ENCODE measurements around the gene BPIFB2.

BPIFB2 gene

GRCh38 chr20:33046412-33046811 is 38.9 kb downstream of the BPIFB2 start:
- Mint-ChIP-seq H3K4me1 (no peaks in the 10 kb centered on the region), H3K36me3 (peaks cover 3% of the 10 kb centered on the region), H3K4me3 (no peak overlapping the region), H3K27ac (no peak overlapping the region), H3K27me3 (no peaks in the 10 kb centered on the region), H3K9me3 (no peaks in the 10 kb centered on the region)

DNA sequence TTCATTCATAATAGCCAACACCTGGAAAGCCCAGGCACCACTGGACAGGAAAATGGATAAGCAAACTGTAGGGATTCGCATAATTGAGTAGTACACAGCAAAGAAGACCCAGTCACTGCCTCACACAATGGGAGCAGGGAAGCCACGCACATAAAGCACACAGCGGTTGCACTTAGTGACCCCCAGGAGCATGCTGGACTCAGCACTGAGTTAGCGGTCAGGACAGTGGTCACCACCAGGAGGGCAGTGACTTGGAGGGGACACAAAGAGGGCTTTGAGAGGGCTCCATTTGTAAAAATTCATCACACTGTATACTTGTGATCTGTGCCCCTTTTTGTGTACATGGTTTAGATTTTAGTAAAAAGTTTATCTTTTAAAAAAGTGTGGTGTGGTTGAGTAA is 43.8 kb downstream of the BPIFB2 start:
- no peak overlapping the region for H3K4me3 Mint-ChIP-seq
- H3K27ac Mint-ChIP-seq: no peak overlapping the region
- H3K9me3 Mint-ChIP-seq: no peaks in the 10 kb centered on the region
- H3K27me3 Mint-ChIP-seq: no peaks in the 10 kb centered on the region
- H3K36me3 Mint-ChIP-seq: no peaks in the 10 kb centered on the region
- H3K4me1 Mint-ChIP-seq: no peaks in the 10 kb centered on the region

- Mint-ChIP-seq H3K4me3 (no peak within 1 kb of the TSS), H3K4me1 (no peaks in the 10 kb centered on the region), H3K36me3 (no peaks in the 10 kb centered on the region), H3K27me3 (no peaks in the 10 kb centered on the region), H3K9me3 (no peaks in the 10 kb centered on the region), H3K27ac (no peak within 1 kb of the TSS)
These were observed 46.0 kb downstream of the BPIFB2 start, which contains the start of gene BPIFB3 for GRCh38 chr20:33053291-33054106. Gene BPIFB3, plus strand, starts transcription at chr20:33053903. Its CDS starts 1,533 bp downstream, at chr20:33055436.

GRCh38 chr20:33054381-33054780 is 46.9 kb downstream of the BPIFB2 start:
- Mint-ChIP-seq H3K4me1 (no peaks in the 10 kb centered on the region), H3K27ac (no peak overlapping the region), H3K36me3 (no peaks in the 10 kb centered on the region), H3K27me3 (no peaks in the 10 kb centered on the region), H3K4me3 (no peak overlapping the region), H3K9me3 (no peaks in the 10 kb centered on the region)

GRCh38 chr20:33054791-33055190 is 47.3 kb downstream of the BPIFB2 start:
- no peaks in the 10 kb centered on the region for H3K36me3 Mint-ChIP-seq
- H3K9me3 Mint-ChIP-seq: no peaks in the 10 kb centered on the region
- no peak overlapping the region for H3K27ac Mint-ChIP-seq
- H3K4me1 Mint-ChIP-seq: no peaks in the 10 kb centered on the region
- H3K27me3 Mint-ChIP-seq: no peaks in the 10 kb centered on the region
- H3K4me3 Mint-ChIP-seq: no peak overlapping the region

DNA sequence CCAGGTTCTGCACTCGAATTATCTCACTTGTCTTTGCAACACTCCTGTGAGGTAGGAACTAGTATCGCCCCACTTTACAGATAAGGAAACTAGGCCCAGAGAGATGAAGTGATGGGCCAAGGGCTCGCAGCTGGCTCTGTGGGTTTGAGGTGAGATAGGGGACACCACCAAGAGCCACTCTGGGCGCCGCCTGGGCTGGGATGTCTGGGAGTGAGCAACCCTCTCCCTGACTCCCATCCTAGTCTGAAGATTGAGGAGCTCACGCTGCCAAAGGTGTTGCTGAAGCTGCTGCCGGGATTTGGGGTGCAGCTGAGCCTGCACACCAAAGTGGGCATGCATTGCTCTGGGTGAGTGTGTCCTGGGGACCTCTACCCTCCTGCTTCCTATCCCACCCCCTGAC is 51.6 kb downstream of the BPIFB2 start:
- no peaks in the 10 kb centered on the region for H3K4me1 Mint-ChIP-seq
- H3K9me3 Mint-ChIP-seq: no peaks in the 10 kb centered on the region
- no peak overlapping the region for H3K27ac Mint-ChIP-seq
- no peaks in the 10 kb centered on the region for H3K27me3 Mint-ChIP-seq
- H3K4me3 Mint-ChIP-seq: no peak overlapping the region
- no peaks in the 10 kb centered on the region for H3K36me3 Mint-ChIP-seq

- H3K9me3 Mint-ChIP-seq: no peaks in the 10 kb centered on the region
- no peak overlapping the region for H3K27ac Mint-ChIP-seq
- H3K27me3 Mint-ChIP-seq: no peaks in the 10 kb centered on the region
- H3K4me3 Mint-ChIP-seq: no peak overlapping the region
- no peaks in the 10 kb centered on the region for H3K4me1 Mint-ChIP-seq
- no peaks in the 10 kb centered on the region for H3K36me3 Mint-ChIP-seq
These were observed 52.4 kb downstream of the BPIFB2 start for GRCh38 chr20:33059741-33060390.

GRCh38 chr20:33061658-33062028 is 54.1 kb downstream of the BPIFB2 start:
- H3K27me3 Mint-ChIP-seq: no peaks in the 10 kb centered on the region
- no peaks in the 10 kb centered on the region for H3K36me3 Mint-ChIP-seq
- H3K9me3 Mint-ChIP-seq: no peaks in the 10 kb centered on the region
- H3K4me3 Mint-ChIP-seq: no peak overlapping the region
- peaks cover 3% of the 10 kb centered on the region for H3K4me1 Mint-ChIP-seq
- no peak overlapping the region for H3K27ac Mint-ChIP-seq

DNA sequence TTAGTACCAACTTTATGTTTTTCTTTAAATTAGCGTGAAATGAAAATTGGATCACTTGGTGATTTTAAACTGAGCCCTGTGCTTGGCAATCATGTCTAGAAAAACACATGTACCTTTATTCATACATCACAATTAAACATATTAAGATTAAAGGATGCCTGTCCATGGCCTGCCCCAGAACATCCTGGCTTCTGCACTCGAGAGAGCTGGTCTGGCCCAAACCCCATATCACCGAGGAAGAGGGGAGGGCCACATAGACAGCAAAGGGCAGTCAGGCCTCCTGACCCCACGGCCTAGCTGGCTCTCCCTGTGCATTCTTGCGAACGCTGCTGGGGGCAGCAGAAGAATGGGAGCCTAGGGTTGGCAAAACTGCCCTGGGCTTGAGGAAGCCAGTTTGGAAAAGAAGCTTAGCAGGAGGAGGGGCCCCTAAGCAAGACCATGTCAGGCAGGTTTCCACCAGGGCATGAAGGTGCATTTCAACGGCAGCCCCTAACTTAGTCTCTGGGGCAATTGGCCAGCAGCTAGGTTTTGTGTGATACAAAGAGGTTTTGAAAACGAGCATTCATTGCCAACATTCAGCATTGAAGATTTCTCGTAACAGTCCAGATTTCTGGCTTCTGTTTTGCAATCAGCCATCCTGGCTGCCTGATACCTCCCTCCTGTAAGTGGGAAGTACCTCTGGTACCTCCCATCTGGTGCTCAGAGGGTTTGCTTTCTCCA is 54.8 kb downstream of the BPIFB2 start:
- no peaks in the 10 kb centered on the region for H3K36me3 Mint-ChIP-seq
- peaks cover 8% of the 10 kb centered on the region for H3K4me1 Mint-ChIP-seq
- no peak overlapping the region for H3K4me3 Mint-ChIP-seq
- no peaks in the 10 kb centered on the region for H3K27me3 Mint-ChIP-seq
- H3K27ac Mint-ChIP-seq: no peak overlapping the region
- no peaks in the 10 kb centered on the region for H3K9me3 Mint-ChIP-seq

DNA sequence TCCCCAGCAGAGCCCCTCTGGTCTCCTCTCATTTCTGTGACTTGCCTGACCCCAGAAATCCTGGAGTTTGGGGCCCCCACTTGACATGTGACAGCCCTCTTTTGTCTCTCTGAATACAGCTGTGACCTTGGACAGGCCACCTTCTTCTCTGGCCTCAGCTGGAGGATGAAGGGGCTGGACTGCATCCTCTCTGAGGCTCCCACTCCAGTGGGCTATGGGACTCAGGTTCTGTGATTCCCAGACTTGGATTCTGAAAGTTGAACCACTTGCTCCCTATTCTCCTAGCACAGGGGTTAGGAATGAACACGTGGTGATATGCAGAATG is 55.3 kb downstream of the BPIFB2 start:
- H3K27ac Mint-ChIP-seq: peak overlapping the region; percentile 41
- H3K9me3 Mint-ChIP-seq: no peaks in the 10 kb centered on the region
- no peaks in the 10 kb centered on the region for H3K27me3 Mint-ChIP-seq
- H3K4me3 Mint-ChIP-seq: no peak overlapping the region
- H3K4me1 Mint-ChIP-seq: peaks cover 10% of the 10 kb centered on the region
- H3K36me3 Mint-ChIP-seq: no peaks in the 10 kb centered on the region

DNA sequence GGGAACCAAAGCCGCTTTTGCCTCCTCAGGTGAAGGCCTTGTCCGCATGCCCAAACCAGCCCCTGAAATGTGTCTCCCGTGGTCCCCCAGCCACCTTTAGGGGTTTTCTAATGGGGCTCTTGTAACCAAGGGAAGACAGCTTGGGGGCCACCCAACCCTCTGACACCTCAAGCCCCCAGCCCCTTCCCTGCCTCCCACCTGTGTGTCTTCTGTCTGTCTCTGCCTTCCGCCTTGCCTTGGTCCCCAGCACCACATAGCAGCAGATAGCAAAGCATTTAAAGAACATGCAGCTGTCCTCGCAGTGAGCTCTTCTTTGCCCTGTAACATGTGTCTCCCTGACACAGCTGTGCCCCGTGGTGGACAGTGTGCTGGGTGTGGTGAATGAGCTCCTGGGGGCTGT is 55.8 kb downstream of the BPIFB2 start:
- H3K4me3 Mint-ChIP-seq: no peak overlapping the region
- peaks cover 14% of the 10 kb centered on the region for H3K4me1 Mint-ChIP-seq
- no peaks in the 10 kb centered on the region for H3K9me3 Mint-ChIP-seq
- no peaks in the 10 kb centered on the region for H3K27me3 Mint-ChIP-seq
- no peaks in the 10 kb centered on the region for H3K36me3 Mint-ChIP-seq
- no peak overlapping the region for H3K27ac Mint-ChIP-seq

- no peaks in the 10 kb centered on the region for H3K27me3 Mint-ChIP-seq
- H3K4me3 Mint-ChIP-seq: no peak overlapping the region
- no peaks in the 10 kb centered on the region for H3K36me3 Mint-ChIP-seq
These were observed 57.2 kb downstream of the BPIFB2 start for GRCh38 chr20:33064572-33065287.

DNA sequence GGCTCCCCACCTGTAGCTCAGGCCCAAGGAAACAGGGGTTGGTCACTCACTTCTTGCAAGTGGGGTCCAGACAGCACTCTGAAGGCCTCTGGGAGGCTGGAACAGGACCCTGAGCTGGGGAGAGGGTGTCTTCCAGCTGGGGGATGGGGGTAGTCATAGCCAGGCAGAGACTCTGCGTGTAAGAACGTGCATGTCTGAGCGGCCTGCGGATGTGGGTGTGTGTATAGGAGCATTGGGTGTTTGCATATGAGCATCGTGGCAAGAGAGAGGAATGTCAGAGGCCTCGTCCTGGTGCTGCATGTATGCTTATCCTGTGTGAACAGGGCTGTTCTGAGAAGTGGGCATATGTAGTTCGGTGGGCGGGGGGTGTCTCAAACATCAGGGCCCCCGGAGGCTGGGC is 58.3 kb downstream of the BPIFB2 start:
- no peaks in the 10 kb centered on the region for H3K36me3 Mint-ChIP-seq
- no peaks in the 10 kb centered on the region for H3K9me3 Mint-ChIP-seq
- H3K4me1 Mint-ChIP-seq: peaks cover 25% of the 10 kb centered on the region
- H3K27ac Mint-ChIP-seq: no peak overlapping the region
- no peaks in the 10 kb centered on the region for H3K27me3 Mint-ChIP-seq
- H3K4me3 Mint-ChIP-seq: no peak overlapping the region

More at GRCh38 chr20:33064572-33065287, 57.2 kb downstream of the BPIFB2 start:
- H3K9me3 Mint-ChIP-seq: no peaks in the 10 kb centered on the region
- H3K4me1 Mint-ChIP-seq: peaks cover 22% of the 10 kb centered on the region
- no peak overlapping the region for H3K27ac Mint-ChIP-seq

GRCh38 chr20:33067806-33068205 is 60.3 kb downstream of the BPIFB2 start:
- H3K9me3 Mint-ChIP-seq: no peaks in the 10 kb centered on the region
- H3K36me3 Mint-ChIP-seq: no peaks in the 10 kb centered on the region
- H3K27me3 Mint-ChIP-seq: no peaks in the 10 kb centered on the region
- peaks cover 25% of the 10 kb centered on the region for H3K4me1 Mint-ChIP-seq
- no peak overlapping the region for H3K4me3 Mint-ChIP-seq
- H3K27ac Mint-ChIP-seq: no peak overlapping the region

- Mint-ChIP-seq H3K4me3 (no peak overlapping the region), H3K27ac (no peak overlapping the region), H3K4me1 (peaks cover 25% of the 10 kb centered on the region), H3K27me3 (no peaks in the 10 kb centered on the region), H3K36me3 (no peaks in the 10 kb centered on the region), H3K9me3 (no peaks in the 10 kb centered on the region)
These were observed 60.9 kb downstream of the BPIFB2 start for GRCh38 chr20:33068251-33068939.
